IMR-90 (cell line): ENCODE results near the gene MRPS7. TPM values are rescaled to one million over a fixed set of nuclear protein-coding genes. Genes with fewer than 3 reads are reported as not detected.

Experiments used
- ATAC-seq: fragments of 200-7000 bp; cut with Tn5 transposase; 2 replicates; pipeline ENCODE4 v1.9.1; 2020; ENCODE audit warnings: low read depth, mild to moderate bottlenecking, moderate library complexity
- BruUV-seq: library from RNA; stranded (reverse); fragments of 400-500 nt; replicated peaks from 2 replicates; lab custom pipeline; 2021; lab: Mats Ljungman, UMichigan
- CTCF ChIA-PET: fragments of 300-600 bp; formaldehyde crosslinking; extraction: SDS; loops from one replicate; lab custom pipeline; 2021; ENCODE audit warnings: antibody characterized with exemption; lab: Yijun Ruan, JAX
- POLR2A ChIA-PET: fragments of 300-600 bp; sonication (Branson Sonifier 250); formaldehyde crosslinking; loops from one replicate; lab custom pipeline; 2022; ENCODE audit warnings: antibody characterized with exemption; ENCODE audit not compliant: unreplicated experiment; lab: Charles Lee
- DNase-seq: peaks from one replicate; pipeline ENCODE4 v3.0.0; 2013
- H2AFZ ChIP-seq: replicated peaks from 2 replicates; pipeline ENCODE3; 2013; ENCODE audit warnings: low read length, mild to moderate bottlenecking; ENCODE audit not compliant: poor library complexity
- H2AK5ac ChIP-seq: 2 replicates; pipeline ENCODE4 v1.6.1; 2013; ENCODE audit warnings: low read depth, low read length, inconsistent platforms
- H2AK9ac ChIP-seq: replicated peaks from 2 replicates; pipeline ENCODE3; 2013; ENCODE audit warnings: mild to moderate bottlenecking, low read depth, low read length, moderate library complexity; ENCODE audit not compliant: poor library complexity
- H2BK120ac ChIP-seq: 2 replicates; pipeline ENCODE4 v1.6.1; 2013; ENCODE audit warnings: low read depth, low read length, inconsistent platforms
- H2BK15ac ChIP-seq: 3 replicates; pipeline ENCODE4 v1.6.1; 2013; ENCODE audit warnings: low read depth, low read length, inconsistent platforms
- H2BK20ac ChIP-seq: 2 replicates; pipeline ENCODE4 v1.6.1; 2013; ENCODE audit warnings: low read depth, mild to moderate bottlenecking, inconsistent platforms, low read length, moderate library complexity
- H2BK5ac ChIP-seq: 2 replicates; pipeline ENCODE4 v1.6.1; 2013; ENCODE audit warnings: mild to moderate bottlenecking, low read depth, low read length, inconsistent platforms; ENCODE audit not compliant: poor library complexity, severe bottlenecking
- H3K14ac ChIP-seq: replicated peaks from 2 replicates; pipeline ENCODE4 v1.6.1; 2013; ENCODE audit warnings: low read depth, low read length, inconsistent platforms
- H3K18ac ChIP-seq: 2 replicates; pipeline ENCODE4 v1.6.1; 2013; ENCODE audit warnings: low read depth, low read length, control low read depth
- H3K23ac ChIP-seq: 2 replicates; pipeline ENCODE4 v1.6.1; 2013; ENCODE audit warnings: low read depth, low read length, inconsistent platforms
- H3K27ac ChIP-seq: 2 replicates; pipeline ENCODE4 v1.5.1; 2013; ENCODE audit warnings: mild to moderate bottlenecking, control low read depth, low read length; ENCODE audit not compliant: insufficient read depth
- H3K27me3 ChIP-seq: 2 replicates; pipeline ENCODE4 v1.6.1; 2013; ENCODE audit warnings: low read length; ENCODE audit not compliant: control insufficient read depth, insufficient read depth
- H3K36me3 ChIP-seq: 2 replicates; pipeline ENCODE4 v1.6.1; 2013; ENCODE audit warnings: low read length, mixed read lengths; ENCODE audit not compliant: control insufficient read depth, insufficient read depth
- H3K4ac ChIP-seq: 2 replicates; pipeline ENCODE4 v1.6.1; 2013; ENCODE audit warnings: low read depth, low read length, inconsistent platforms
- H3K4me1 ChIP-seq: 2 replicates; pipeline ENCODE4 v1.6.1; 2013; ENCODE audit warnings: low read length, mixed read lengths; ENCODE audit not compliant: control insufficient read depth, insufficient read depth
- H3K4me2 ChIP-seq: 2 replicates; pipeline ENCODE4 v1.6.1; 2013; ENCODE audit warnings: low read depth, mild to moderate bottlenecking, control low read depth, low read length, moderate library complexity
- H3K4me3 ChIP-seq: 2 replicates; pipeline ENCODE4 v1.5.1; 2013; ENCODE audit warnings: low read depth, mild to moderate bottlenecking, control low read depth, low read length, moderate library complexity; ENCODE audit not compliant: insufficient read depth
- H3K56ac ChIP-seq: 2 replicates; pipeline ENCODE4 v1.6.1; 2013; ENCODE audit warnings: low read length, inconsistent platforms; ENCODE audit not compliant: insufficient read depth; ENCODE audit errors: extremely low read depth
- H3K79me1 ChIP-seq, 2 experiments: 2 replicates each; pipeline ENCODE4 v1.6.1; 2013; ENCODE audit warnings: low read length in 2 of 2, inconsistent platforms in 1 of 2, low read depth in 1 of 2
- H3K9ac ChIP-seq: 2 replicates; pipeline ENCODE4 v1.6.1; 2013; ENCODE audit warnings: low read depth, low read length, control low read depth
- H3K9me1 ChIP-seq: 2 replicates; pipeline ENCODE4 v1.6.1; 2013; ENCODE audit warnings: low read length, inconsistent platforms; ENCODE audit not compliant: insufficient read depth
- H3K9me3 ChIP-seq: 2 replicates; pipeline ENCODE4 v1.6.1; 2013; ENCODE audit warnings: low read length; ENCODE audit not compliant: control insufficient read depth, insufficient read depth
- H4K20me1 ChIP-seq: 2 replicates; pipeline ENCODE4 v1.6.1; 2013; ENCODE audit warnings: low read length, inconsistent platforms; ENCODE audit not compliant: insufficient read depth
- H4K5ac ChIP-seq: 2 replicates; pipeline ENCODE4 v1.6.1; 2013; ENCODE audit warnings: mild to moderate bottlenecking, low read depth, low read length, control low read depth
- H4K8ac ChIP-seq, 2 experiments: 2 replicates each; pipeline ENCODE4 v1.6.1; 2013; ENCODE audit warnings: low read depth in 2 of 2, low read length in 2 of 2, control low read depth in 1 of 2, inconsistent platforms in 1 of 2
- H4K91ac ChIP-seq: 2 replicates; pipeline ENCODE4 v1.6.1; 2013; ENCODE audit warnings: low read depth, low read length, inconsistent platforms; ENCODE audit not compliant: insufficient read depth
- CHD1 ChIP-seq: IDR thresholded peaks from 2 replicates; pipeline ENCODE4 v1.6.1; 2012; ENCODE audit warnings: low read depth, low read length, improper control_type of control experiment
- CTCF ChIP-seq: conservative IDR thresholded peaks from 2 replicates; pipeline ENCODE4 v1.5.1; 2012; ENCODE audit warnings: mild to moderate bottlenecking, low read depth, low read length, improper control_type of control experiment
- MAFK ChIP-seq: IDR thresholded peaks from 2 replicates; pipeline ENCODE4 v1.6.1; 2012; ENCODE audit warnings: low read depth, low read length, improper control_type of control experiment
- MXI1 ChIP-seq: IDR thresholded peaks from 2 replicates; pipeline ENCODE4 v1.6.1; 2012; ENCODE audit warnings: low read depth, mild to moderate bottlenecking, low read length, moderate library complexity, borderline replicate concordance
- RAD21 ChIP-seq: IDR thresholded peaks from 2 replicates; pipeline ENCODE4 v1.6.1; 2012; ENCODE audit warnings: low read length, improper control_type of control experiment
- SMC3 ChIP-seq: fragments of 150-350 bp; IDR thresholded peaks from 2 replicates; pipeline ENCODE4 v1.6.1; 2016; ENCODE audit warnings: low read depth, mild to moderate bottlenecking, antibody characterized with exemption, low read length, moderate library complexity
- whole genome bisulfite sequencing, 2 experiments: methylation state at CpG; one replicate each; pipeline versions ENCODE4 v1.1.5 to v1.1.7; 2013; ENCODE audit warnings: missing lambda C conversion rate in 2 of 2; ENCODE audit not compliant: insufficient read length in 1 of 2; ENCODE audit errors: extremely low coverage in 2 of 2; 5-methylcytosine and 5-hydroxymethylcytosine counted together
- dilution Hi-C: fragments of 300-500 bp; cut with HindIII; formaldehyde crosslinking; loops from one replicate; pipeline ENCODE4 v1.14.3; 2018; ENCODE audit warnings: low sequenced_read_pairs; ENCODE audit not compliant: unreplicated experiment
- in situ Hi-C: fragments of 300-500 bp; cut with MboI; formaldehyde crosslinking; loops from 3 replicates; pipeline ENCODE4 v1.14.3; 2019; ENCODE audit warnings: low sequenced_read_pairs, inconsistent platforms, mixed read lengths
- intact Hi-C: fragments of 100-400 bp; cut with micrococcal nuclease; formaldehyde crosslinking; loops from 2 replicates; pipeline ENCODE4 v1.10.0; 2022
- polyA plus RNA-seq, 3 experiments: library from polyadenylated mRNA; depleted of rRNA; stranded (reverse); fragments of >200 nt; gene quantifications; 2 replicates each; pipeline ENCODE4 v1.2.3, GENCODE V29; 2012; ENCODE audit warnings: low replicate concordance in 1 of 3
- total RNA-seq: library from RNA; depleted of rRNA; stranded (reverse); fragments of >200 nt; gene quantifications from 2 replicates; pipeline ENCODE4 v1.2.3, GENCODE V29; 2012
- TF ChIP-seq, protein P1 (sequence below): fragments of 150-350 bp; IDR thresholded peaks from 2 replicates; pipeline ENCODE4 v1.6.1; 2017; ENCODE audit warnings: mild to moderate bottlenecking, antibody characterized with exemption, low read length, low read depth

The MRPS7 gene
- total and polyA plus RNA-seq, 2 of the 4 experiments (the other 2 are of a cell fraction), result 55.9 to 60.5 TPM

DNA sequence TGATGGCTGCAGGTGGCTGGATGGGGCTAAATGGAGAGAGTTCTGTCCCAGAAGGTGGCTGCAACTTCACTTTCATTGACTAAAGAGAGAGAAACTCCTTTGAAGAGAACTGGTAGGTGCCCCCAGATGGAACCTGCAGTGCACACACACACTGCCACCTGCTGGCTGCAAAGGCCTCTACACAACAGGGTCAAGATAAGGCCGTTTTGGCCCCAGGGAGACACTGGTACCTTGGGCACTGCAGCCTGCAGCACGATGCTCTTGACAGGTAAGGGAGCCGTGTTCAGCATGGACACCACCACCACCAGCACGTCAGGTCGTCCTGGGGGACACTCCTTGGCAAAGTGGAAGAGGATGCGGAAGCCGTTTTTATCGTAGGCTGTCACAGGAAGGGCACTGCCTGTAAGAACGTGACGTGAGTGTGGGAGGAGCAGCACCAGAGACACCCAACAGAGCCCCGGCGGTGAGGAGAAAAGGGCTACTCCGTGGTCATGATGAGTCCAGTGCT is 22.9 kb upstream of the MRPS7 start:
- intact Hi-C loops, result no loop called here
- Histone ChIP-seq H3K4ac (no peak overlapping the region), H3K9me1 (no peaks in the 10 kb centered on the region), H2BK15ac (no peak overlapping the region), H2BK120ac (no peak overlapping the region), H3K4me2 (no peak overlapping the region), H3K9me3 (no peaks in the 10 kb centered on the region), H4K20me1 (peaks cover 17% of the 10 kb centered on the region), H2AK5ac (no peak overlapping the region), H3K56ac (no peak overlapping the region), H3K14ac (no peak overlapping the region), H4K5ac (no peak overlapping the region), H3K79me1 (peaks cover 0 to 12% of the 10 kb centered on the region in 2 experiments; a peak in 1 of 4 replicates), H3K27me3 (no peaks in the 10 kb centered on the region), H4K91ac (no peak overlapping the region), H3K9ac (no peak overlapping the region), H3K27ac (no peak overlapping the region), H3K4me1 (no peaks in the 10 kb centered on the region), H3K18ac (no peak overlapping the region), H2AFZ (peak overlapping the region; percentile 63), H3K36me3 (peaks cover 83% of the 10 kb centered on the region), H2AK9ac (peak overlapping the region; percentile 58), H3K4me3 (no peak overlapping the region), H3K23ac (no peak overlapping the region), H4K8ac (no peak overlapping the region), H2BK5ac (no peak overlapping the region), H2BK20ac (no peak overlapping the region)
- ChIA-PET CTCF (interaction anchor here (0.7 kb wide), 1 partner anchor 37 kb away, joined by 3 read pairs; no protein-coding TSS in a partner anchor), POLR2A (interaction anchor here (0.7 kb wide), 1 partner anchor 28 kb away, joined by 3 read pairs; no protein-coding TSS in a partner anchor)
- BruUV-seq, result no TSS peak
- WGBS, 2 experiments, result 89% methylated on average over 4 of the region's 13 CpGs; no CpG with 5 or more reads in 1 of the 2 experiments
- dilution Hi-C loops, result no loop called here
- in situ Hi-C loops, result no loop called here
- peak; percentile 87 for ATAC-seq
- TF ChIP-seq RAD21 (peak; percentile 49), CTCF (peak; percentile 68), MXI1 (no peak), SMC3 (peak; percentile 63), CHD1 (no peak), MAFK (no peak)
- TF ChIP-seq, protein P1, sequence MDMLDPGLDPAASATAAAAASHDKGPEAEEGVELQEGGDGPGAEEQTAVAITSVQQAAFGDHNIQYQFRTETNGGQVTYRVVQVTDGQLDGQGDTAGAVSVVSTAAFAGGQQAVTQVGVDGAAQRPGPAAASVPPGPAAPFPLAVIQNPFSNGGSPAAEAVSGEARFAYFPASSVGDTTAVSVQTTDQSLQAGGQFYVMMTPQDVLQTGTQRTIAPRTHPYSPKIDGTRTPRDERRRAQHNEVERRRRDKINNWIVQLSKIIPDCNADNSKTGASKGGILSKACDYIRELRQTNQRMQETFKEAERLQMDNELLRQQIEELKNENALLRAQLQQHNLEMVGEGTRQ, result no peak
- peak; percentile 69 for DNase-seq
